Liver (tissue), 3 donors: ENCODE measurements around the gene MED27.

Experiments
- CTCF ChIP-seq: fragments of 150-350 bp; IDR thresholded peaks from 2 replicates; pipeline ENCODE4 v1.5.1; 2017; ENCODE audit warnings: improper control_type of control experiment, low read depth, low read length; ENCODE audit not compliant: missing input control
- HNF4A ChIP-seq, 2 donors: conservative IDR thresholded peaks; 2 replicates each; pipeline ENCODE4 v1.6.1; 2016; ENCODE audit warnings: antibody characterized with exemption in 2 of 2, mild to moderate bottlenecking in 2 of 2
- RAD21 ChIP-seq, 2 donors: IDR thresholded peaks; 2 replicates each; pipeline ENCODE4 v1.6.1; 2016; ENCODE audit warnings: antibody characterized with exemption in 2 of 2, mild to moderate bottlenecking in 2 of 2
- REST ChIP-seq: IDR thresholded peaks from 2 replicates; pipeline ENCODE4 v1.6.1; 2016; ENCODE audit warnings: antibody characterized with exemption, mild to moderate bottlenecking
- SP1 ChIP-seq: IDR thresholded peaks from 2 replicates; pipeline ENCODE4 v1.6.1; 2018; ENCODE audit warnings: antibody characterized with exemption, mild to moderate bottlenecking
- donor health status: healthy.
- donor health status: healthy.

- no peak for TF ChIP-seq CTCF
- TF ChIP-seq HNF4A (conservative IDR thresholded peaks at IDR 0.05), result no peak
- no peak for TF ChIP-seq RAD21 (IDR thresholded peaks at IDR 0.05)
- TF ChIP-seq SP1, result no peak
- no peak for TF ChIP-seq REST
Measured at GRCh38 chr9:131995382-131995781, 84.3 kb downstream of the MED27 start.
